WERI-Rb-1 (cell line): Measurements from ENCODE around the gene ATF4.

ENCODE experiments used
- DNase-seq: peaks from one replicate; pipeline ENCODE4 v3.0.0-alpha.2; 2020
- H3K27ac ChIP-seq: fragments of 250-450 bp; sonication (Bioruptor Pico); 2 replicates; pipeline ENCODE4 v1.5.1; 2020; ENCODE audit warnings: mild to moderate bottlenecking, moderate library complexity
- H3K27me3 ChIP-seq: fragments of 250-450 bp; sonication (Bioruptor Pico); 2 replicates; pipeline ENCODE4 v1.5.1; 2021; ENCODE audit warnings: mild to moderate bottlenecking, low read depth, moderate library complexity; ENCODE audit not compliant: insufficient read depth, severe bottlenecking
- H3K36me3 ChIP-seq: fragments of 250-450 bp; sonication (Bioruptor Pico); 2 replicates; pipeline ENCODE4 v1.5.1; 2020; ENCODE audit warnings: mild to moderate bottlenecking, moderate library complexity
- H3K4me3 ChIP-seq: 2 replicates; pipeline ENCODE4 v1.5.1; 2011; ENCODE audit warnings: low read depth, mild to moderate bottlenecking, control low read depth, low read length
- H3K9me3 ChIP-seq: fragments of 250-450 bp; sonication (Bioruptor Pico); 2 replicates; pipeline ENCODE4 v1.5.1; 2021; ENCODE audit warnings: mild to moderate bottlenecking, moderate library complexity; ENCODE audit not compliant: severe bottlenecking
- TF ChIP-seq, protein P1 (sequence below): IDR thresholded peaks from 2 replicates; pipeline ENCODE4 v1.5.1; 2011; ENCODE audit warnings: low read depth, mild to moderate bottlenecking, control low read depth, inconsistent platforms, low read length

The ATF4 gene

DNA sequence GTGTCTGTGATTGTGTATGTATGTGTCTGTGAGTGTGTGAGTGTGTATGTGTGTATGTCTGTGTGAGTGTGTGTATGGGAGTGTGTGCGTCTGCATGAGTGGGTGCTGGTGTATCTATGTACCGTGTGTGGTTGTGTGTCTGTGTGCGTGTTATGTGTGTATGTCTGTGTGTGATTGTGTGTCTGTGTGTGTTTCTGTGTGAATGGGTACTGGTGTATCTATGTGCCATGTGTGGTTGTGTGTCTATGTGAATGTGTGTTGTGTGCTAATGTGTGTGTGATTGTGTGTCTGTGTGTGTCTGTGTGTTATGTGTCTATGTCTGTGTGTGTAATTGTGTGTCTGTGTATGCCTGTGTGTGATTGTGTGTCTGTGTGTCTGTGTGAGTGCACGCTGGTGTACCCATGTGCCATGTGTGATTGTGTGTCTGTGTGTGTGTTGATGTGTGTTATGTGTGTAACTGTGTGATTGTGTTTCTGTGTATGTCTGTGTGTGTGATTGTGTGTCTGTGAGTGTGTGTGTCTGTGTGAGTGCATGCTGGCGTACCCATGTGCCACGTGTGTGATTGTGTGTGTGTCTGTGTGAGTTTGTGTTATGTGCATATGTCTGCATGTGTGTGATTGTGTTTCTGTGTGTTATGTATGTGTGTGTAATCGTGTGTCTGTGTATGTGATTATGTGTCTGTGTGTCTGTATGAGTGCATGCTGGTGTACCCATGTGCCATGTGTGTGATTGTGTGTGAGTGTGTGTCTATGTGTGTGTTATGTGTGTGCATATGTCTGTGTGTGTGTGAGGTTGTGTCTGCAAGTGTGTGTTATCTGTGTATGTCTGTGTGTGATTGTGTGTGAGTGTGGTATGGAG, 43.4 kb downstream of the ATF4 start:
- TF ChIP-seq, protein P1, sequence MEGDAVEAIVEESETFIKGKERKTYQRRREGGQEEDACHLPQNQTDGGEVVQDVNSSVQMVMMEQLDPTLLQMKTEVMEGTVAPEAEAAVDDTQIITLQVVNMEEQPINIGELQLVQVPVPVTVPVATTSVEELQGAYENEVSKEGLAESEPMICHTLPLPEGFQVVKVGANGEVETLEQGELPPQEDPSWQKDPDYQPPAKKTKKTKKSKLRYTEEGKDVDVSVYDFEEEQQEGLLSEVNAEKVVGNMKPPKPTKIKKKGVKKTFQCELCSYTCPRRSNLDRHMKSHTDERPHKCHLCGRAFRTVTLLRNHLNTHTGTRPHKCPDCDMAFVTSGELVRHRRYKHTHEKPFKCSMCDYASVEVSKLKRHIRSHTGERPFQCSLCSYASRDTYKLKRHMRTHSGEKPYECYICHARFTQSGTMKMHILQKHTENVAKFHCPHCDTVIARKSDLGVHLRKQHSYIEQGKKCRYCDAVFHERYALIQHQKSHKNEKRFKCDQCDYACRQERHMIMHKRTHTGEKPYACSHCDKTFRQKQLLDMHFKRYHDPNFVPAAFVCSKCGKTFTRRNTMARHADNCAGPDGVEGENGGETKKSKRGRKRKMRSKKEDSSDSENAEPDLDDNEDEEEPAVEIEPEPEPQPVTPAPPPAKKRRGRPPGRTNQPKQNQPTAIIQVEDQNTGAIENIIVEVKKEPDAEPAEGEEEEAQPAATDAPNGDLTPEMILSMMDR = no peak
- Histone ChIP-seq H3K27ac (no peak overlapping the region), H3K9me3 (no peaks in the 10 kb centered on the region)

DNA sequence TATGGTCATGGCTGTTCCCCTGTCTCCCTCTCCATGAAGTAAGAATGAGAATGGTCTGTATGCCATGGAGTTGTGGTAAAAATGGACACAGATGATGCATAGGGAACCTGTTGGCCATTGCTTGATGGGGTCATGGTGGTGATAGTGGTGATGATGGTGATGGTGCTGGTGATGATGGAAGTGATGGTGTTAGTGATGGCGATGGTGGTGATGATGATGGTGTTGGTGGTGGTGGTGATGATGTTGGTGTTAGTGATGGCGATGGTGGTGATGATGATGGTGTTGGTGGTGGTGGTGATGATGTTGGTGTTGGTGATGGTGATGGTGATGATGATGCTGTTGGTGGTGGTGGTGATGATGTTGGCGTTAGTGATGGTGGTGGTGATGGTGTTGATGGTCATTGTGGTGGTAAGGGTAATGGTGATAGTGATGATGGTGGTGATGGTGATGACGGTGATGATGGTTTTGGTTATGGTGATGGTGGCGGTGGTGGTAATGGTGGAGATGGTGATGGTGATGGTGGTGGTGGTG, 45.1 kb downstream of the ATF4 start:
- Histone ChIP-seq H3K27me3 (no peaks in the 10 kb centered on the region), H3K36me3 (no peaks in the 10 kb centered on the region), H3K27ac (no peak overlapping the region), H3K9me3 (no peaks in the 10 kb centered on the region), H3K4me3 (no peak overlapping the region)
- TF ChIP-seq, protein P1 = no peak
- no peak for DNase-seq

More for the DNA sequence above, 43.4 kb downstream of the ATF4 start:
- no peak overlapping the region for H3K4me3 ChIP-seq
- H3K36me3 ChIP-seq = no peaks in the 10 kb centered on the region
- DNase-seq = no peak
- no peaks in the 10 kb centered on the region for H3K27me3 ChIP-seq

DNA sequence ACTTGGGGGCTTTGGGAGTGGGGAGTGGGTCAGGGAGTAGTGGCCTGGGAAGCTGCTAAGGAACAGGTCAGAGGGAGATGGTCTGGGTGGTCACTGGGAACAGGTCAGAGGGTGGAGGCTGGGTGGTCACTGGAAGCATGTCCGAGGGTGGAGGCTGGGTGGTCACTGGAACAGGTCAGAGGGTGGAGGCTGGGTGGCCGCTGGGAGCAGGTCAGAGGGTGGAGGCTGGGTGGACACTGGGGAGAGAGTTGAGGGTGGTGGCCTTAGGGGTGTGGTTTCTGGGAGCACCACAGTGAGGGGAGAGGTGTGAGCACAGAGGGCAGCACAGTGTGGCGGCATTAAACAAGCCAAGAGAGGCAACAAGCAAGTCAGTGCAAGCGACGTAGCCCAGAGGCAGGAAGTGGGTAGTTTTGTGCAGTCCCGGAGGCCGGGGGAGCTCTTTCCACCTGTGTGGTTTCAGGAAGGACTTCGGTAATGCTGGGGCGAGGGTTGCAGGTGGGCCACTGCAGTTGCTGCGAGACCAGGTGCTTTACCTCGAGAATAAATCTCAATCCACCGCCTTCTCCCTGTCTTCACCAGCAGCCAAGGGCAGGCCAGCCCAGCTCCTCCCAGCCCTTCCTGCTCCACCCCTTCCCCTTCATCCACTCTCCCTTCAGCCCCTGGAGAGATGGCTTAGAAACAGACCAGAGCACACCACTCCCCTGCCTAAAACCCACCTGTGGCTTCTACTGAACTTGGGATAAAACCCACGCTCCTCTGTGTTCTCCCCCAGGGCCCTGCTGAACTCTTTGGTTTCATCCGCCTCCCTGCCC, 47.0 kb downstream of the ATF4 start:
- DNase-seq = no peak
- no peaks in the 10 kb centered on the region for H3K9me3 ChIP-seq
- no peak overlapping the region for H3K27ac ChIP-seq
- H3K4me3 ChIP-seq = no peak overlapping the region
- H3K36me3 ChIP-seq = no peaks in the 10 kb centered on the region
- H3K27me3 ChIP-seq = no peaks in the 10 kb centered on the region
- TF ChIP-seq, protein P1 = no peak

DNA sequence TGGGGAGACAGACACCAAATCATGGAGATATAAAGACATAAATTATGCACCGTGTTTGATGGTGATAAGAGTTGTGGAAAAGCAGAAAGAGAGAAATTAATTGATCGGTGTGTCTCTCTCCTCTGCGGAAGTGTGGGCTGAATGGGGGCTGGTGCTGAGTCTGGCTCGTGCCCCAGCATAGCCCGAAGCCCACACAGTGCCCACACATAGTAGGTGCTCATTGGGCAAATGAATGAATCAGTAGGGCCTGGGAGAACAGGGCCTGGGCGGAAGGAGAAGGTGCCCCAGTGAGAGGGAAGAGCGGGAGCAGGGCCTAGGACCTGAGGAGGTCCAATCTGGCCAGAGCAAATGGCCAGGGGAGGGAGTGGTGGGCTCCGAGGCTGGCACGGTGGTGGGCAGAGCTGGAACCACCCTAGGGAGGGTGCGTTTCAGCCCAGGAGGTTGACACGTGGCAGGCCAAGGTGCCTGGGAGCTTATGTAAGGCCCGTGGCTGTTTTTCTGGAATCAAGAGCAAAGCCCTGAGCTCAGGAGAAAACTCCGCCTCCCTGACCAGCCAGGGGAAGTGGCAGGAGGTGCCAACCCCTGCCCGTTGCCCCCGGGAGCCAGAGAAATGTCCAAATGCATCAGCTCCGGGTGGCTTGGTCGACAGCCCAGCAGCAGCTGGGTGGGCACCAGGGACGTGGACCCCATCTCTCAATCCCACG, 48.1 kb downstream of the ATF4 start:
- DNase-seq = no peak
- H3K27me3 ChIP-seq = no peaks in the 10 kb centered on the region
- H3K4me3 ChIP-seq = no peak overlapping the region
- no peaks in the 10 kb centered on the region for H3K36me3 ChIP-seq
- TF ChIP-seq, protein P1 = no peak
- H3K9me3 ChIP-seq = no peaks in the 10 kb centered on the region
- no peak overlapping the region for H3K27ac ChIP-seq

DNA sequence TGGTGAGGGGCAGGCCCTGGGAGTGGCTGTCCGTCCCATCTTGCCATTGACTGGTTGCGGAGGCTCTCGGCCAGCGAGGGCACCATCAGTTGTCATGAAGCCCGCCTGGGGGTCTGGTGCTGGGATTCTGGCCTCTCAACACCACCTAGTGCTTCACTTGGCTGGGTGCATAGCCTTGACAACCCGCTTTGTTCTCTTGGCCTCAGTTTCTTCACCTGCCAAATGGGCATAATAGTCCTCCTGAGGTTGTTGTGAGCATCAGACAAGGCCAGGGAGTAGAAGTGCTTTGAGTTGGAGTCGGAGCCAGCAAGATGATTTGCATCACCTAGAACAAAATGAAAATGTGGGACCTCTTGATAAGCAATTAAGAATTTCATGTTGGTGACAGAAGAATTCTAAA, 48.7 kb downstream of the ATF4 start:
- Histone ChIP-seq H3K36me3 (no peaks in the 10 kb centered on the region), H3K4me3 (no peak overlapping the region), H3K27me3 (no peaks in the 10 kb centered on the region), H3K9me3 (no peaks in the 10 kb centered on the region), H3K27ac (no peak overlapping the region)
- TF ChIP-seq, protein P1 = no peak
- DNase-seq = no peak
